ENCODE data around the gene KCNK13. TPM values are rescaled to one million over a fixed set of nuclear protein-coding genes. Genes with fewer than 3 reads are reported as not detected.

KCNK13 gene
- total RNA-seq, 4 donors from 2014 or later: 0.10 to 0.81 (median 0.19) TPM; not detected in 1

DNA sequence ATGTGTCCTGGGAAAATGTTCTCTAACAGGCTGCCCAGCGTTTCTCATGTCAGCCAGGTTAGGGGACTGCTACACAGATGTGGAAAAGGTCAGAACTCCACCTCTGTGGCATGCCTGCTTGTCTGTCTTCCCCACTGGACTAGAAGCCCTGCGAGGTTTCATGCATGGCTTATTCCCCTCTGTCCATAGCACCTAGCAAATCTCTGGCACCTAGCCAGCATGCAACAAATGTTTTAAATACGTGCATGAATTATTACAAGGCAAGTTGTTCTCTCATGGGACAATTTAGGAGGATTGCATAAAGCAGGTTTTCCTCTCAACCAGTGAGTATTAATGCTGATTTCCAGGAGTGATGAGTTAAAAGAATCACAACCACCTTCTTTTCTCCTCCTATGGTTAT is 21.4 kb upstream of the KCNK13 start:
- Histone ChIP-seq H3K4me3 (no peak overlapping the region), H3K9me3 (peaks cover 0 to 4% (median 0%) of the 10 kb centered on the region in 3 donors), H3K4me1 (no peaks in the 10 kb centered on the region), H3K27me3 (no peaks in the 10 kb centered on the region), H3K36me3 (peaks cover 0 to 60% of the 10 kb centered on the region in 2 donors), H3K27ac (no peak overlapping the region)
- 20 to 69% methylated on average over 1 to 3 of the region's 3 CpGs for WGBS, 2 donors (ENCODE audit: low coverage in 1 of 2)
- TF ChIP-seq EP300 (IDR thresholded peaks at IDR 0.05) (no peak), POLR2AphosphoS5 (IDR thresholded peaks at IDR 0.05) (no peak), POLR2A (IDR thresholded peaks at IDR 0.05) (no peak)
- TF ChIP-seq, protein P1, sequence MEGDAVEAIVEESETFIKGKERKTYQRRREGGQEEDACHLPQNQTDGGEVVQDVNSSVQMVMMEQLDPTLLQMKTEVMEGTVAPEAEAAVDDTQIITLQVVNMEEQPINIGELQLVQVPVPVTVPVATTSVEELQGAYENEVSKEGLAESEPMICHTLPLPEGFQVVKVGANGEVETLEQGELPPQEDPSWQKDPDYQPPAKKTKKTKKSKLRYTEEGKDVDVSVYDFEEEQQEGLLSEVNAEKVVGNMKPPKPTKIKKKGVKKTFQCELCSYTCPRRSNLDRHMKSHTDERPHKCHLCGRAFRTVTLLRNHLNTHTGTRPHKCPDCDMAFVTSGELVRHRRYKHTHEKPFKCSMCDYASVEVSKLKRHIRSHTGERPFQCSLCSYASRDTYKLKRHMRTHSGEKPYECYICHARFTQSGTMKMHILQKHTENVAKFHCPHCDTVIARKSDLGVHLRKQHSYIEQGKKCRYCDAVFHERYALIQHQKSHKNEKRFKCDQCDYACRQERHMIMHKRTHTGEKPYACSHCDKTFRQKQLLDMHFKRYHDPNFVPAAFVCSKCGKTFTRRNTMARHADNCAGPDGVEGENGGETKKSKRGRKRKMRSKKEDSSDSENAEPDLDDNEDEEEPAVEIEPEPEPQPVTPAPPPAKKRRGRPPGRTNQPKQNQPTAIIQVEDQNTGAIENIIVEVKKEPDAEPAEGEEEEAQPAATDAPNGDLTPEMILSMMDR (IDR thresholded peaks at IDR 0.05): no peak
- no peak for ATAC-seq

- Histone ChIP-seq H3K27ac (no peak overlapping the region), H3K4me3 (no peak overlapping the region), H3K36me3 (peaks cover 0 to 39% of the 10 kb centered on the region in 2 donors), H3K27me3 (no peaks in the 10 kb centered on the region), H3K9me3 (peaks cover 0 to 2% (median 0%) of the 10 kb centered on the region in 3 donors), H3K4me1 (no peaks in the 10 kb centered on the region)
- no peak for ATAC-seq
- TF ChIP-seq EP300 (IDR thresholded peaks at IDR 0.05) (no peak), POLR2A (IDR thresholded peaks at IDR 0.05) (no peak)
- TF ChIP-seq, protein P1 (IDR thresholded peaks at IDR 0.05): no peak
- 74 to 95% methylated on average over 5 to 9 of the region's 9 CpGs for WGBS, 2 donors (ENCODE audit: low coverage in 1 of 2)
Measured at GRCh38 chr14:90042496-90043252, 19.1 kb upstream of the KCNK13 start.

- ATAC-seq: no peak
- TF ChIP-seq, protein P1 (IDR thresholded peaks at IDR 0.05): no peak
- no peak for TF ChIP-seq POLR2A (IDR thresholded peaks at IDR 0.05)
- TF ChIP-seq POLR2AphosphoS5 (IDR thresholded peaks at IDR 0.05): no peak
- Histone ChIP-seq H3K9me3 (no peaks in the 10 kb centered on the region), H3K27ac (no peak overlapping the region), H3K27me3 (peaks cover under 1% of the 10 kb centered on the region), H3K4me1 (no peaks in the 10 kb centered on the region), H3K4me3 (no peak overlapping the region), H3K36me3 (peaks cover 0 to 32% of the 10 kb centered on the region in 2 donors)
- no CpG with 5 or more reads among the region's 2 CpGs for WGBS, 2 donors (ENCODE audit: low coverage in 1 of 2)
Measured at GRCh38 chr14:90045616-90046015, 16.2 kb upstream of the KCNK13 start.

- Histone ChIP-seq H3K4me3 (no peak overlapping the region), H3K4me1 (no peaks in the 10 kb centered on the region), H3K36me3 (no peaks in the 10 kb centered on the region), H3K27ac (no peak overlapping the region), H3K9me3 (no peaks in the 10 kb centered on the region), H3K27me3 (peaks cover 13% of the 10 kb centered on the region)
- ATAC-seq: no peak
- 33% methylated on average over 2 of the region's 3 CpGs; no CpG with 5 or more reads in 1 of the 2 donors for WGBS, 2 donors (ENCODE audit: low coverage in 1 of 2)
- TF ChIP-seq EP300 (IDR thresholded peaks at IDR 0.05): no peak
- TF ChIP-seq, protein P1 (IDR thresholded peaks at IDR 0.05): no peak
- no peak for TF ChIP-seq POLR2AphosphoS5 (IDR thresholded peaks at IDR 0.05)
- TF ChIP-seq POLR2A (IDR thresholded peaks at IDR 0.05): no peak
Measured at GRCh38 chr14:90049390-90049789, 12.4 kb upstream of the KCNK13 start.

DNA sequence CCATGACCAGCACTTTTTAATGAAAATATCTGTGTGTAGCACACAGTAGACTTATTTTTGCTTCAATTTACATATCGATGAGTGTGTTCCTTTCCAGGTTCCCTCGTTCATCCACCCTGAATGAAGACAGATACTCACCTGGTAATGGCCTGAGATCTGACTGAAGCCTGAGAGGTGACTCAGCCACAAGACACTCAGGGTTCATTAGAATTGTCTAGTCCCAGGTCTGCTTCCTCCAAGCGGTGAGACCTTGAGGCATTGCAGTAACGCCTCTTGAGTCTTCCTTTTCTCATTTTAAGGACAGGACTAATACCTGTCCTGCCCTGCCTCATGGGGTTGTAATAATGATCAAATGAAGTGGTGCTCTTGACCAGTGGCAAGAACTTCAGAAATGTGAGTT is 11.5 kb upstream of the KCNK13 start:
- H3K27me3 ChIP-seq: peaks cover 20% of the 10 kb centered on the region
- no peaks in the 10 kb centered on the region for H3K9me3 ChIP-seq
- WGBS, 2 donors (ENCODE audit: low coverage in 1 of 2): 82 to 100% methylated on average over 1 to 4 of the region's 4 CpGs
- H3K4me3 ChIP-seq: no peak overlapping the region
- no peak overlapping the region for H3K27ac ChIP-seq
- no peaks in the 10 kb centered on the region for H3K36me3 ChIP-seq
- TF ChIP-seq POLR2AphosphoS5 (IDR thresholded peaks at IDR 0.05) (no peak), EP300 (IDR thresholded peaks at IDR 0.05) (no peak), POLR2A (IDR thresholded peaks at IDR 0.05) (no peak)
- TF ChIP-seq, protein P1 (IDR thresholded peaks at IDR 0.05): no peak
- H3K4me1 ChIP-seq: no peaks in the 10 kb centered on the region
- no peak for ATAC-seq

Measured in gastroesophageal sphincter (tissue), 4 donors.